Measurements from ENCODE around the gene PLA2G2C.

DNA sequence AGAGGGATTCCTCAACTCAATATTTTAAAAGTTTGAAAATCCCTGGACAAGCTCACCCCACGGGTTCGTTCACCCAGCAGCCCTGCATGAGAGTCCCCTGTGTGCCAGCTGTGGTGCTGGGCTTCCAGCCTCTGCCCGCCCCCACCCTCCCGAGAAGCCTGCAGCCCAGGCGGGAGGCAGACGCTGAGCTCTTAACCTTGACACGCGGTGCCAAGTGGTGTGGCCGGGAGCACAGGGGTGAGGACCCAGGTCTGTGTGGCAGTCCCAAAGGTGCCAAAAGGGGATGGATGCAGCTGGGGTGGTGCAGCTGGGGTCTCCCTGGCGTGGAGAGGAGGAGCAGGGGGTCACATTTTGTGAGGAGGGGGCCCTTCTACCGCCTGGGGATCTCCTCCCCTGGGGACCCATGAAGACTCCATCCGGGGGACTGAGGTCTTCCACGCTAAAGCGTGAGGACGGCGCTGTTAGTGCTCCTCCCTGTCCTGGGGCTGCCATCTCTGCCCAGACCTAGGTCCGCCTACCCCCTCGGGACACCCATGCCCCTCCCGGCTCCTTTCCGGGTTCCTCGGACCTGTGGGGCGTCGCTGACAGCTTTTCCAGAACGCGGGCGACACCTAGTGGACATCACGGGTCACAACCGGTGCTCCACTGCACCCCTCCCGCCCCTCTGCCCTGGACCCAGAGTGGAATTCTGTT is 34.3 kb downstream of the PLA2G2C start:
- no peak for TF ChIP-seq POLR2AphosphoS5 (IDR thresholded peaks at IDR 0.05; ENCODE audit: borderline replicate concordance, low read depth, low read length)
- TF ChIP-seq EZH2 (IDR thresholded peaks at IDR 0.05) = no peak
- no peak for TF ChIP-seq FOXP2 (optimal IDR thresholded peaks at IDR 0.05; ENCODE audit: control extremely low read depth, extremely low read length, insufficient read depth)
